CD1c-positive myeloid dendritic cell (primary cell): ENCODE data around the gene RPS6KA1.
"Not testable (repeated sequence)": the region's sequence is repeated elsewhere in the genome, so short reads cannot be mapped to it uniquely, and the experiment has no call there.

Source experiments
- DNase-seq: peaks from one replicate; pipeline ENCODE4 v3.0.0-alpha.2; 2016; ENCODE audit errors: extremely low spot score

Gene RPS6KA1

GRCh38 chr1:26554781-26555180 lies 25.2 kb downstream of the RPS6KA1 start:
- DNase-seq: no peak

DNA sequence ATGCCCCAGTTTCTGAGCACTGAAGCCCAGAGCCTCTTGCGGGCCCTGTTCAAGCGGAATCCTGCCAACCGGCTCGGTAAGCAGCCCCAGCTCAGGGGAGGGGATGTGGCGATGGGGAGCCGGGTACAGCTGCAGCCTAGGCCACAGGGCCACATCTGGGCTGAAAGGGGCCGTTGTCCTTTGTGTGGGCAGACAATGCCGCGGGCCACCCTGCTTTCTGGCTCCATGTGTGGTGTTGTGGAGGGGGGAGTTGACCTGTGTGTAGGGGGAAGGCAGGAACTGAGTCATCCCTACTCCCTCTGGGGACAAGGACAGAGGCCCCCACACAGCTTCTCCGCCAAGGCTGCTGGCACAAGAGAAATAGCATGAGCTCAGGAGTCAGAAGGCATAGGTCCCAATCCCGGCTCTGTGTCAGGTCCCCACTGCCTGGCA lies 26.0 kb downstream of the RPS6KA1 start:
- DNase-seq: peak; percentile 43

DNA sequence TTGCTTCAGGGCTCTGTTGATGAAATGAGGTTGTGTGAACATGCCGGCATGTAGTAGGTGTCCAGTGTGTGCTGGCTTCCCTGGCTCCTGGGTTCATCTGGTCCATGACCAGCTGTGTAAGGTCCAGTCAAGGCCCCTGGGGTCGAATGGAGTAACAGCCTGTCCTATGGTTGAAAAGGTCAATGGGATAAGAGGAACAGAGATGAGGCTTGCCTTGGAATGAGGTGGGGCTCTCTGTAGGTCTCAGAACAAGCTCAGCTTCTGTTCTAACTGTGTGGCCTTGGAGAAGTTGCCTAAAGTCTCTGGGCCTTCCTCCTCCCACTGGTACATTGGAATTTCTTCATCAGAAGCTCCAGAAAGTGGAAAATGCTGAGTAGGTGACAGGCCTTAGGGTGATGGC lies 26.6 kb downstream of the RPS6KA1 start:
- DNase-seq: peak; percentile 57

DNA sequence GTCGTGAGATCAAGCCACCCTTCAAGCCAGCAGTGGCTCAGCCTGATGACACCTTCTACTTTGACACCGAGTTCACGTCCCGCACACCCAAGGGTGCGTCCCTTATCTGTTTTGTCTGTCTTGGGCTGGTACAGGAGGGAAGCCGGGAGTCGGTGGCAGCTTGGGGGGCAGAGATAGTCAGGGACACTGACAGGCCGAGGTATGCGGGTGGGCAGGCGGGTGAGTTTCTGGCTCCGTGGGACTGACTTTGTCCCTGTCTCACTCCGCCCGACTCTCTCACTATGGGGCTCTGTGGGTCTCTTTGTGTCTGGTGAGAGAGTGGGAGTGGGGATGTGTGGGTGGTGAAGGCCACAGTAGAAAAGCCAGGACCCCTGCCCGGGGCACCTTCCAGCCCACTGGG lies 27.4 kb downstream of the RPS6KA1 start:
- DNase-seq: no peak

DNA sequence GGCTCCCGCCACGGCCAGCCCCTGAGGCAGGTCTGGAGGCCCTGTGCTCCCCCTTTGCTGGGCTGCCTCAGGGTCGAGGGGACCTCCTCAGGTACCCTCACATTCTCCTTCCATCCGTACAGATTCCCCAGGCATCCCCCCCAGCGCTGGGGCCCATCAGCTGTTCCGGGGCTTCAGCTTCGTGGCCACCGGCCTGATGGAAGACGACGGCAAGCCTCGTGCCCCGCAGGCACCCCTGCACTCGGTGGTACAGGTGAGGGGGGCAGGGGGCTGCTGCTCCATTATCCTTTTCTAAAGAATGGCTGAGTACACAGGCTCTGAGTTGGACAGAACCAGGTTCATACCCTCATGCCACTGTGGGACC lies 29.1 kb downstream of the RPS6KA1 start:
- no peak for DNase-seq

DNA sequence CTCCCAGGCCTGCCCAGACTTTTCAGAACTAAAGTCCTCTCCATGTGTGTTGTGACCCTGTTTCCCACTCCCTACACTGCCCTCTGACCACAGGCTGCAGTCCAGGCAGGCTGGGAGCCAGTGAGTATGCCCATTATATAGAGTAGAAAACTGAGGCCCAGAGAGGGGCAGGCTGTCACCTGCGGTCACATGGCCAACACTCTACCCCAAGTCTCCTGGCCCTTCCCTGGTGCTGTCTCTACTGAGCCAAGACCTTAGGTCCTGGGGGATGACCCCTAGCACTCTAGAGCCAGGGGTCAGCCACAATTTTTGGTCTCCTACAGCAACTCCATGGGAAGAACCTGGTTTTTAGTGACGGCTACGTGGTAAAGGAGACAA lies 30.8 kb downstream of the RPS6KA1 start:
- DNase-seq: no peak

DNA sequence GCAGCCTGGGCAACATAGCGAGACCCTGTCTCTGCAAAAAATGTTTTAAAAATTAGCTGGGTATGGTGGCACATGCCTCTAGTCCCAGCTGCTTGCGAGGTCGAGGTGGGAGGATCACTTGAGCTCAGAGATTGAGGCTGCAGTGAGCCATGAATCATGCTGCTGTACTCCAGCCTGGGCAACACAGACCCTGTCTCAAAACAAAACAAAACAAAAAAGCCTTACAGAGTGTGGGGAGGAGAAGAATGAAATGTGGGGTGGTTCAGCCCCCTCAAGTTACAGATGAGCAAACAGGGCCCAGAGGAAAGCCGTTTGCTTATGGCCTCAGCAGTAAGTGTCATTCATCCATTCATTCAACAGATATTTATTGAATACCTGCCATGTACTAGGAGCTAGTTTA lies 40.7 kb downstream of the RPS6KA1 start:
- DNase-seq: no peak

DNA sequence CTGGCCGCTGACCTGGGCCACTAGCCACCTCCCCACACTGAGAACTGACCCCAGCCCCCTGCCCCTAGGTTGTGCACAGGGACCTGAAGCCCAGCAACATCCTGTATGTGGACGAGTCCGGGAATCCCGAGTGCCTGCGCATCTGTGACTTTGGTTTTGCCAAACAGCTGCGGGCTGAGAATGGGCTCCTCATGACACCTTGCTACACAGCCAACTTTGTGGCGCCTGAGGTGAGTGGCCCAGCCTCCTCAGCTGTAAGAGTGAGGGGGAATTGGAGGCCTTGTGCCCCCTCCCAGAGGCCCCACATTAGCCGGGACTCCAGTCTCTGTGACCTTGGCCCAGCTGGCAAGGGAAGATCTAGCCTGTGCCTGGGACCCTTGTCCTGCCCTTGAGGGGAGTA lies 41.8 kb downstream of the RPS6KA1 start:
- no peak for DNase-seq

GRCh38 chr1:26574018-26574417 lies 44.5 kb downstream of the RPS6KA1 start:
- peak; percentile 22 for DNase-seq

GRCh38 chr1:26574719-26575251 lies 45.2 kb downstream of the RPS6KA1 start:
- DNase-seq: peak; percentile 26

DNA sequence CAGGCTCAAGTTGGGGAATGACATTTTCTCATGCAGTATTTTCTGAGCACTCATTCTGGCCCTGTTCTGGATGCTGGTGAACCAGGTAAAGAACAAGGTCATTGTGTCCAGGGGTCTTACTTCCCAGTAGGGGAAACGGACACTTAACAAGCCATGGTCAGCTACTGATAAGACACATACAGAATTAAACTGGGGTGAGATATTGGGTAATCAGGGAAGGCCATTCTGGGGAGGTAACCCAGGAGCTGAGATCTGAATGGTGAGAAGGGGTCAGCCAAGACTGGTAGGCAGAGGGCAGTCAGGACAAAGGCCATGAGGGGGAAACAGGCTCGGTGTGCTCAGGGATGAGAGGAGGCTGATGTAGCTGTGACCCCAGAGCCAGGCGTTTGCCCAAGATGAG lies 45.8 kb downstream of the RPS6KA1 start:
- DNase-seq: no peak

DNA sequence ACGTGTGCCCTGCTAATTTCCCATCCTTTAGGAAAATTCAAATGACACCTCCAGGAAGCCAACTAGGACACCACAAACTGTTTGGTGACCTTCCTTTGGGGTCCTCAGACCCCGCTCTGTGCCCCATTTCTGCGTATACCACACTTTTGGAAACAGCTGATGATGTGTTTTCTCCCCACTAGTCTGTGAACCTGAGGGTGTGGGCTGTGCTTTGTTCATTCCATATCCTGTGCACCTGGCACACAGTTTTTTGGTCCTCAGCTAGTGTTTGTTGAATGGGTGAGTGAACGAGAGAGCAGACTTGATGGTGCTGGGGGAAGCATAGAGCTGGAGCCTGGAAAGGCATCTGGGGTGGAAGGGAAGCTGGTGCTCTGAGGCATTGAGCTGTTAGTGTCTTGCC lies 48.6 kb downstream of the RPS6KA1 start:
- no peak for DNase-seq

DNA sequence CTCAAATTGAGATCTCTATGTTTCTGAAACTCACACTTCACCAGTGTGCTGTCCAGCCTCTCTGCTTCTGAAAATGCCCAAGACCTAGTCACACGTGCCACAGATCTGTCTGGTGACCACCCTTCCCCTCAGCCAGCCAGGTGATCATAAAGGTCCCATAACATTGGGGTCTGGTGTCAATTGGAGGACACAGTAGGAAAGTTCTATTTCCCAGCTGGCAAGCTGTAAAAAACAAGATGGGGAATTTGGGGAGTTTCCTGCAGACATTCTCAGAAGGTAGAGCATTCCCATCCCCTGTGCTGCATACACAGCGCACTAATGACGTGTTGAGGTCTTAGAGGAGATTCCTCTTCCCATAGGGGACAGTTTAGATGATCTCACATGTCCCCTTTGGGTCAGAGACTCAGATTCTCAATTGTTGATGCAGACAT lies 50.1 kb downstream of the RPS6KA1 start:
- DNase-seq: no peak

DNA sequence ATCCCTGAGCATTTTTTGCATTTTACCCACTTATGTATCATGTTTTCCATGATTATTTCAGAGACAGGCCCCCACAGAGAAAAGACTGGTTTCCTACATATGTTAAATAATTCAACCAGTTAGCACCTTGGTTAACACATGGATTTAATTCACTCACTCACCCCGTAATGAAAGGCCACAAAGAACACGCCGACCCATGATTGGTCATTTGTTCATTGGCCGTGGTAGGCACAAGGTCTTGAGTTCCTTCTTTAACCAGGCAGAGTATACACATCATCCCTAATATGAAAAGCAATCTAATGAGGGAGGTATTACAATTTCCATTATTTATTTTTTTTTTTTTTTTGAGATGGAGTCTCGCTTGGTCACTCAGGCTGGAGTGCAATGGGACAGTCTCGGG lies 50.6 kb downstream of the RPS6KA1 start:
- DNase-seq: no peak

DNA sequence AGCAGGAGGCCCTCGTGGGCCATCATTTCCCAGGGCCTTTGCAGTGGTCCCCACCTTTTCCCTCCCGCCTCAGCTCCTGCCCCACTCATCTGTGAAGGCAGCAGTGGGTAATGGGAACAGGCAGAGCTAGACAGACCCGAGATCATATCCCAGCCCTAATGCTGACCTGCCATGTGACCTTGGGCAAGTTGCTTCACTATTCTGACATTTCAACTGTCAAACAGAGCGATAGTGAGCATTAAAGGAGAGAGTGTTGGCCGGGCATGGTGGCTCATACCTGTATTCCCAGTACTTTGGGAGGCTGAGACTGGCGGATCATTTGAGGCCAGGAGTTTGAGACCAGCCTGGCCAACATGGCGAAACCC lies 51.7 kb downstream of the RPS6KA1 start:
- peak; percentile 17 for DNase-seq

GRCh38 chr1:26582053-26582835 lies 52.7 kb downstream of the RPS6KA1 start:
- DNase-seq: no peak

DNA sequence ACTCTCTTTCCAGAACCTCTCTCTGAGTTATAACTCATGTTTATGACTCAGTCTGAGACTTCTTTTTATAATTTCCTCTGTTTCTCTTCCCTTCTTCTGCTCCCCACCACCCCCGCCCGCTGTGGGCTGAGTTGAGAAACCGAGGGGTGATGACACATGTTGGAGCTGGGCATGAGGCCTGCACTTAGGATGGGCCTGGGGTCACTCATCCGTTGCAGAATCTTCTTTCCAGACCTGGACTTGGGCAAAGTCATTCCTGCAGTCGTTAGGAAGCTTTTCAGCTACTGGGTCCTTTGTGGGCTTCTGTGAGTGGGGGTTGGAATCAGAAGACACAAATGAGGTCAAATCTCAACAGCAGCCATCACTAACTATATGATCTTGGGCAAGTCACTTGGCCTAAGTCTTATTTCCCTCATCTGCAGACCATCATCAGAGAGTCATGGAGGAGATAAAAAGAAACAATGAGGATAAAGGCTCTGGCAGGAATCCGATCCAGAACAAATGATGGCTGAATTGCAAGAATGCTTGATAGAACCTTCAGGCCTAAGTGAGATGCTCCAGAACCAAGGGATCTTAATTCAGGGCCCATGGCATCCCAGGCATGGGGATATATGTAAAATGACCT lies 53.4 kb downstream of the RPS6KA1 start:
- peak; percentile 78 for DNase-seq

DNA sequence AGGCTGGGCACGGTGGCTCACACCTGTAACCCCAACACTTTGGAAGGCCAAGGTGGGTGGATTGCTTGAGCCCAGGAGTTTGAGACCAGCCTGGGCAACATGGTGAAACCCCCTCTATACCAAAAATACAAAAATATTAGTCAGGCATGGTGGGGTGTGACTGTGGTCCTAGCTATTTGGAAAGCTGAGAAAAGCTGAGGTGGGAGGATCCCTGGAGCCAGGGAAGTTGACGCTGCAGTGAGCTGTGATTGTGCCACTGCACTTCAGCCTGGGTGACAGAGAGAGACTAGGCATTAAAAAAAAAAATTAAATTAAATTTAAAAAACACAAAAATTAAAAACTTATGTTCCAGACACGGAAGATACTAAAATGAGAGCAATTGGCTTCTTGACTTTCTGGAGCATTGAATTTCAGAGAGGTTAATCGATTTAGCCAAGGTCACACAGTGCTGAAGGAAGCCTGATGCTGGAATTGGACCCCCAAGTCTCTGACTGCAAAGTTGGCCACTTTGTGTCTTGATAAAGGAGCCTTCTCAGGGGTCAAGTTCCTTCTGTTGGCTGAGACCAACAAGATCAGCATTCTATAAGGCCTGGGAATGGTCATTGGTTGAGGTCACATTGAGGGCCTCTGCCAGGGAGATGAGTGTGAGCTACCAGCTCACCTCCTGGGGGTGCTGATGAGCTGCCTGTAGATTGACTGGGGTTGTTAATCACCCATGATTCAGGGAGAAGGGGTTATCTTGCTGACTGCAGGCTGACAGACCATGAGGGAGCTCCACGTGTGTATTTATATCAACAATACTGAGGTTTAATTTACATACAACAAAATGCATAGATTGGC lies 54.3 kb downstream of the RPS6KA1 start:
- peak; percentile 32 for DNase-seq

GRCh38 chr1:26584588-26584987 lies 55.0 kb downstream of the RPS6KA1 start:
- DNase-seq: not testable (repeated sequence)

DNA sequence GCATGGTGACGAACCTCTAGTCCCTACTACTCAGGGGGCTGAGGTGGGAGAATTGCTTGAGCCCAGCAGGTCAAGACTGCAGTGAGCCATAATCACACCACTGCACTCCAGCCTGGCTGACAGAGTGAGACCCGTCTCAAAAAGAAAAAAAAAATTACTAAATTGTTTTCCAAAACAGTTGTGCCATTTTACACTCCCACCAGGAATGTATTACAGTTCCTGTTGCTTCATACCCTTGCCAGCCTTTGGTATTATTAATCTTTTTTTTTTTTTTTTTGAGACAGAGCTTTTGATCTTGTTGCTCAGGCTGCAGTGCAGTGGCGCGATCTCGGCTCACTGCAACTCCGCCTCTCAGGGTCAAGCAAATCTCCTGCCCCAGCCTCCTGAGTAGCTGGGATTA lies 55.9 kb downstream of the RPS6KA1 start:
- DNase-seq: no peak

DNA sequence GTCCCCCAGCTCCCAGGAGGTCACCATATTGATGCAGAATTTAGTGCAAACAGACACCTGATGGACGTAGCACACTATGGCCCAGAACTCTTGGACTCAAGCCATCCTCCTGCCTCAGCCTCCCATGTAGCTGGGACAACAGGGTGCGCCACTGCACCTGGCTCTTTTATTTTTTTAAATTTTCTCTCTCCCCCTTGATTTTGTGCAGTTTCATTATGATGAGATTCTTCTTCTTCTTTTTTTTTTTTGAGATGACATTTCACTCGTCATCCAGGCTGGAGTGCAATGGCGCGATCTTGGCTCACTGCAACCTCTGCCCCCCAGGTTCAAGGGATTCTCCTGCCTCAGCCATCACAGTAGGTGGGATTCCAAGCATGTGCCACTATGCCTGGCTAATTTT lies 63.8 kb downstream of the RPS6KA1 start:
- DNase-seq: no peak

GRCh38 chr1:26594593-26594992 lies 65.0 kb downstream of the RPS6KA1 start:
- not testable (repeated sequence) for DNase-seq
